Measurements from ENCODE around the gene MVB12B.

GRCh38 chr9:126464694-126465441 is 138.2 kb downstream of the MVB12B start:
- TF ChIP-seq CTCF (conservative IDR thresholded peaks at IDR 0.05 in 1 of 2, IDR thresholded peaks at IDR 0.05 in 1 of 2; ENCODE audit: low read depth in 1 of 2, low read length in 2 of 2): no peak
- no peak for TF ChIP-seq EZH2 (IDR thresholded peaks at IDR 0.05; ENCODE audit: low read length, missing control alignments)

All from fibroblast of lung (primary cell).